ENCODE measurements around the gene MYOM1. TPM values are rescaled to one million over a fixed set of nuclear protein-coding genes. Genes with fewer than 3 reads are reported as not detected.

Gene MYOM1
- 0.08 and 0.41 TPM in 2 replicates for total RNA-seq (2014; rRNA removed; shearing (Covaris generic))

GRCh38 chr18:3219631-3220335 lies at the start of gene MYOM1:
Gene MYOM1, minus strand, starts transcription at chr18:3219968. Its CDS starts 4,745 bp downstream, at chr18:3215223.

DNA sequence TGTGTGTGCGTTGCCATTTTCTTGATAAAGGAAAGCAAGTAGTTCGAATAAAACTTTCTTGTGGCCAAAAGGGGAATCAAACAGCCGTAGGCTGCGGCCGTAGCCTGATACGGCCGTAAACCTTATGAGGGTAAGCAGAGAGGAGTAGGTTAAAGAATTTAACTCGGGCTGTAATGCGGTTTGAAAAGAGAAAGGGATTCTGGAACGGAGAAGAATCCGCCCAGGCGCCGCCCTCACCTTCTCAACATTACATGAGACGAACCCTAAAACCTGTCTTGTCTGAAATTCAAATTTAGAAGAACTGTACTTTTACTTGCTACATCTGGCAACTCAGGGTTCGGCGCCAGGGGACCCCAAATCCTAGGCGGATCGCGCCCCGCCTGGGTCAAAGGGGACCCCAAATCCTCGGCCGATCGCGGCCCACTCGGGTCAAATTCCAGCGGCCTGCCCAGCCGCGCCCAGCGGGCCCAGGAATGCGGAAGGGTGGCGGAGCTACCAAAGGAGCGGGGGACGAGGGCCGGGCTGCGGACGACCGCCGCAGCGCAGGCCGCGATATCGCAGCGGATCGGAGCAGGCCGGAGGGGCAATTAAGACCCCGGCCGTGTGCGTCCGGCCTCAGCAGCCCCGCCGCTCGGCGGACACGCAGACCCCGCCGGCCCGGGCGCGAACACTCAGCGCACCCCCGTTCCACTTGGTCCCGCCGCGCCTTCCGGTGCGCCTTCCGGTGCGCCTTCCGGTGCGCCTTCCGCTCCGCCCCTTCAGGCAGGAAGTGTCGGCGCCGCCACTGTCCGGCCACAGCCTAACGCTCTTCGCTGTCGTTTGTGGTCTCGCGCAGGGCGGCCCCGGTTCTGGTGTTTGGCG lies 41.8 kb upstream of the MYOM1 start, which contains the start of gene MYL12B:
Gene MYL12B (plus strand): TSS at position 761 of the 861 bp plus-strand sequence. CDS start 10,766 bp downstream, outside the sequence.

GRCh38 chr18:3247240-3248061 lies 27.7 kb upstream of the MYOM1 start, which contains the start of gene MYL12A:
Gene MYL12A, plus strand, starts transcription at chr18:3247801. Its CDS starts 5,447 bp downstream, at chr18:3253248.

Small RNA genes within 50 kb of the gene (small RNA-seq; reads per million reads assigned to genes)
- gene RF00156, result 0.17 reads per million
- gene RNU7-25P, result not detected

Other genes starting within 250 kb of the MYOM1 start
- 14.0 and 15.3 TPM in 2 replicates for gene LPIN2, start 206.8 kb downstream of the MYOM1 start, total RNA-seq (2014; rRNA removed; shearing (Covaris generic))
- 230 and 256 TPM in 2 replicates for gene MYL12A, start 27.8 kb upstream of the MYOM1 start, total RNA-seq (2014; rRNA removed; shearing (Covaris generic))
- 182 and 206 TPM in 2 replicates for gene MYL12B, start 42.2 kb upstream of the MYOM1 start, total RNA-seq (2014; rRNA removed; shearing (Covaris generic))
- gene TGIF1, start 230.2 kb upstream of the MYOM1 start, total RNA-seq (2014; rRNA removed; shearing (Covaris generic)), result 60.6 and 67.9 TPM in 2 replicates